K562 (cell line): ENCODE results near the gene NUDT12. TPM values are rescaled to one million over a fixed set of nuclear protein-coding genes. Genes with fewer than 3 reads are reported as not detected.

ENCODE experiments used
- ELK3 ChIP-seq: fragments of 450-650 bp; formaldehyde crosslinking; IDR thresholded peaks from 2 replicates; pipeline ENCODE4 v1.4.0; 2020; ENCODE audit warnings: mild to moderate bottlenecking
- ERF ChIP-seq: fragments of 450-650 bp; formaldehyde crosslinking; IDR thresholded peaks from 2 replicates; pipeline ENCODE4 v1.4.0; 2020; ENCODE audit warnings: mild to moderate bottlenecking, mixed read lengths
- ETV5 ChIP-seq: sonication (generic); formaldehyde crosslinking; IDR thresholded peaks from 2 replicates; pipeline ENCODE4 v1.4.0; 2020; ENCODE audit warnings: low read depth, mild to moderate bottlenecking, missing genetic modification reagents
- GMEB1 ChIP-seq: fragments of 250-450 bp; sonication (Bioruptor Pico); IDR thresholded peaks from 2 replicates; pipeline ENCODE4 v1.4.0; 2020; ENCODE audit warnings: mild to moderate bottlenecking
- GTF2F1 ChIP-seq: IDR thresholded peaks from 2 replicates; pipeline ENCODE4 v1.6.1; 2011; ENCODE audit warnings: low read depth, low read length, improper control_type of control experiment
- HCFC1 ChIP-seq: IDR thresholded peaks from 2 replicates; pipeline ENCODE4 v1.6.1; 2012; ENCODE audit warnings: low read depth, low read length, improper control_type of control experiment
- HDAC2 ChIP-seq: fragments of 450-650 bp; IDR thresholded peaks from 2 replicates; pipeline ENCODE4 v1.6.1; 2016; ENCODE audit warnings: mild to moderate bottlenecking
- IRF1 ChIP-seq: sonication (generic); formaldehyde crosslinking; IDR thresholded peaks from 2 replicates; pipeline ENCODE4 v1.8.0; 2022; ENCODE audit warnings: missing genetic modification reagents, mild to moderate bottlenecking, borderline replicate concordance
- MAZ ChIP-seq, 2 experiments: fragments of 450-650 bp in 1 of 2; sonication (generic) in 1 of 2; formaldehyde crosslinking; IDR thresholded peaks in 1 of 2; conservative IDR thresholded peaks in 1 of 2; 2 replicates each; pipeline versions ENCODE4 v1.4.0 to v1.5.0; 2020; ENCODE audit warnings: mild to moderate bottlenecking in 1 of 2, missing genetic modification reagents in 1 of 2
- NR2C2 ChIP-seq, 2 experiments: fragments of 200-800 bp in 1 of 2; sonication (Bioruptor generic) in 1 of 2; sonication (generic) in 1 of 2; formaldehyde crosslinking in 1 of 2; IDR thresholded peaks; 2 replicates each; pipeline versions ENCODE4 v1.6.1 to v1.8.0; 2016 to 2022; ENCODE audit warnings: mild to moderate bottlenecking in 1 of 2, missing compliant biosample characterization in 1 of 2, missing genetic modification characterization in 1 of 2, missing genetic modification reagents in 1 of 2
- PHF21A ChIP-seq: fragments of 450-650 bp; IDR thresholded peaks from 2 replicates; pipeline ENCODE4 v1.6.1; 2017; ENCODE audit warnings: low read depth, borderline replicate concordance
- RBM17 ChIP-seq: fragments of 200-400 bp; formaldehyde crosslinking; IDR thresholded peaks from 2 replicates; pipeline ENCODE4 v1.6.1; 2017; ENCODE audit warnings: low read depth, mild to moderate bottlenecking, low read length, borderline replicate concordance
- SIN3A ChIP-seq, 2 experiments: fragments of 150-350 bp in 1 of 2; IDR thresholded peaks; 2 replicates each; pipeline ENCODE4 v1.6.1; 2011 to 2016; ENCODE audit warnings: borderline replicate concordance in 2 of 2, low read depth in 2 of 2, low read length in 2 of 2, mild to moderate bottlenecking in 2 of 2, moderate library complexity in 2 of 2; ENCODE audit not compliant: control insufficient read depth in 1 of 2
- SMAD1 ChIP-seq: fragments of 150-350 bp; IDR thresholded peaks from 2 replicates; pipeline ENCODE4 v1.6.1; 2014; ENCODE audit warnings: low read length, low read depth; ENCODE audit not compliant: partially characterized antibody
- SMAD2 ChIP-seq: fragments of 150-350 bp; IDR thresholded peaks from 2 replicates; pipeline ENCODE4 v1.6.1; 2014; ENCODE audit warnings: low read depth, mild to moderate bottlenecking, low read length
- STAT6 ChIP-seq: sonication (generic); formaldehyde crosslinking; IDR thresholded peaks from 2 replicates; pipeline ENCODE4 v1.8.1; 2023; ENCODE audit warnings: mild to moderate bottlenecking, missing genetic modification reagents
- TEAD4 ChIP-seq, 2 experiments: sonication (generic) in 1 of 2; formaldehyde crosslinking in 1 of 2; IDR thresholded peaks; 2 replicates each; pipeline versions ENCODE4 v1.6.1 to v1.8.0; 2012 to 2022; ENCODE audit warnings: borderline replicate concordance in 1 of 2, inconsistent platforms in 1 of 2, low read length in 1 of 2, mild to moderate bottlenecking in 1 of 2, missing genetic modification reagents in 1 of 2
- ZFP30 ChIP-seq: fragments of 250-450 bp; sonication (Bioruptor Pico); IDR thresholded peaks from 2 replicates; pipeline ENCODE4 v1.8.0; 2022; ENCODE audit warnings: moderate library complexity, mild to moderate bottlenecking, inconsistent platforms, borderline replicate concordance
- ZFX ChIP-seq: sonication (generic); formaldehyde crosslinking; IDR thresholded peaks from 2 replicates; pipeline ENCODE4 v1.8.0; 2022; ENCODE audit warnings: mild to moderate bottlenecking, missing genetic modification reagents, moderate library complexity
- ZNF165 ChIP-seq: fragments of 250-450 bp; sonication (Bioruptor Pico); IDR thresholded peaks from 2 replicates; pipeline ENCODE4 v1.4.0; 2020; ENCODE audit warnings: borderline replicate concordance
- ZNF830 ChIP-seq: fragments of 250-450 bp; sonication (Bioruptor Pico); IDR thresholded peaks from 2 replicates; pipeline ENCODE4 v1.5.0; 2021; ENCODE audit warnings: mild to moderate bottlenecking
- polyA plus RNA-seq, 8 experiments: library from polyadenylated mRNA; depleted of rRNA in 4 of 8; stranded (reverse) in 5 of 8; unstranded in 3 of 8; fragments of >200 nt; fragmentation: Nextera tagmentation in 2 of 8; fragmentation: Illumina TruSeq in 1 of 8; extraction: Ambion mirVana in 2 of 8; extraction: Trizol in 1 of 8; gene quantifications; 2 replicates each; pipeline versions ENCODE4 v1.2.1 to v1.2.3, GENCODE V29; 2011 to 2014; ENCODE audit warnings: inconsistent platforms in 1 of 8, missing spikeins in 1 of 8
- total RNA-seq, 7 experiments: library from RNA; depleted of rRNA in 6 of 7; stranded (reverse); fragments of >200 nt in 6 of 7; fragmentation: Illumina TruSeq in 2 of 7; extraction: Trizol in 2 of 7; gene quantifications; 2 replicates each; pipeline versions ENCODE4 v1.2.1 to v1.2.3, GENCODE V29; 2011 to 2021; ENCODE audit warnings: low replicate concordance in 1 of 7

NUDT12 gene
- total and polyA plus RNA-seq, 9 of the 15 experiments (the other 6 are each of a cell fraction or from before 2014, with no cell fraction given): 10.9 to 27.2 (median 18.5) TPM

GRCh38 chr5:103562453-103563157, at the start of gene NUDT12 (continued):
- TF ChIP-seq ZNF830 (CRISPR knock-in tag) (no peak), SMAD1 (no peak), SIN3A (IDR thresholded peaks at IDR 0.05; ENCODE audit: borderline replicate concordance in 2 of 2, control insufficient read depth in 1 of 2, low read depth in 2 of 2, low read length in 2 of 2) (peak in 1 of 2 experiments; percentile 28; a peak in 1 of 4 replicates), ETV5 (CRISPR knock-in tag) (no peak), TEAD4 (IDR thresholded peaks at IDR 0.05; ENCODE audit: low read length) (no peak), TEAD4 (CRISPR knock-in tag; IDR thresholded peaks at IDR 0.05; ENCODE audit: borderline replicate concordance) (no peak), ZNF165 (no peak), HCFC1 (peak; percentile 73), PHF21A (no peak), MAZ (CRISPR knock-in tag; conservative IDR thresholded peaks at IDR 0.05 in 1 of 2, IDR thresholded peaks at IDR 0.05 in 1 of 2) (no peak; a peak in 1 of 4 replicates), ZFP30 (no peak), GMEB1 (CRISPR knock-in tag) (no peak), SMAD2 (no peak), IRF1 (no peak), ELK3 (no peak), ZFX (CRISPR knock-in tag) (peak; percentile 71), HDAC2 (no peak), NR2C2 (CRISPR knock-in tag; IDR thresholded peaks at IDR 0.05) (no peak), NR2C2 (tag; IDR thresholded peaks at IDR 0.05) (peak; percentile 87), GTF2F1 (no peak), STAT6 (CRISPR knock-in tag) (0 out of 2 replicates have a peak, but pooled peaks have one; percentile 65), ERF (CRISPR knock-in tag) (no peak), RBM17 (no peak)
